NCI-H345 treated with DMSO at 0.1 percent for 48 hours (cell line): ENCODE data around the gene CTDSP2.
"Not testable (repeated sequence)": the region's sequence is repeated elsewhere in the genome, so short reads cannot be mapped to it uniquely, and the experiment has no call there.

Experiments used
- DNase-seq: peaks from one replicate; lab custom pipeline; 2025; ENCODE audit not compliant: unreplicated experiment; lab: John Stamatoyannopoulos, UW

The CTDSP2 gene

GRCh38 chr12:57881475-57881874 lies 34.9 kb upstream of the CTDSP2 start:
- DNase-seq = no peak

- DNase-seq = not testable (repeated sequence)
These were observed 34.5 kb upstream of the CTDSP2 start for GRCh38 chr12:57881035-57881434.

GRCh38 chr12:57877876-57878275 lies 31.3 kb upstream of the CTDSP2 start:
- no peak for DNase-seq

GRCh38 chr12:57875753-57876547 lies 29.4 kb upstream of the CTDSP2 start:
- DNase-seq = no peak

GRCh38 chr12:57874166-57875108 lies 27.9 kb upstream of the CTDSP2 start:
- DNase-seq = no peak

GRCh38 chr12:57872362-57872761 lies 25.8 kb upstream of the CTDSP2 start:
- DNase-seq = no peak

GRCh38 chr12:57869927-57870318 lies 23.4 kb upstream of the CTDSP2 start:
- DNase-seq = no peak

GRCh38 chr12:57869298-57869926 lies 22.9 kb upstream of the CTDSP2 start:
- DNase-seq = no peak

GRCh38 chr12:57868851-57869268 lies 22.3 kb upstream of the CTDSP2 start:
- DNase-seq = peak; percentile 26

GRCh38 chr12:57868221-57868620 lies 21.7 kb upstream of the CTDSP2 start:
- no peak for DNase-seq

GRCh38 chr12:57866308-57867019 lies 19.9 kb upstream of the CTDSP2 start:
- no peak for DNase-seq

- no peak for DNase-seq
These were observed 18.7 kb upstream of the CTDSP2 start for GRCh38 chr12:57865084-57865751.

GRCh38 chr12:57864442-57865083 lies 18.0 kb upstream of the CTDSP2 start:
- DNase-seq = no peak

- DNase-seq = no peak
These were observed 17.1 kb upstream of the CTDSP2 start for GRCh38 chr12:57863676-57864075.

- no peak for DNase-seq
These were observed 15.4 kb upstream of the CTDSP2 start for GRCh38 chr12:57861967-57862366.

GRCh38 chr12:57860883-57861282 lies 14.4 kb upstream of the CTDSP2 start:
- not testable (repeated sequence) for DNase-seq

- no peak for DNase-seq
These were observed 12.6 kb upstream of the CTDSP2 start for GRCh38 chr12:57859121-57859520.

- not testable (repeated sequence) for DNase-seq
These were observed 11.6 kb upstream of the CTDSP2 start for GRCh38 chr12:57858123-57858522.

GRCh38 chr12:57854965-57855364 lies 8.4 kb upstream of the CTDSP2 start:
- no peak for DNase-seq
